Measurements from ENCODE around the gene LCTL. TPM values are rescaled to one million over a fixed set of nuclear protein-coding genes. Genes with fewer than 3 reads are reported as not detected.
A peak's percentile ranks its signal among the peaks of the same experiment; 100 is the strongest.

Gene LCTL
- total RNA-seq, 1 experiment from 2014 or later = not detected

- H3K36me3 ChIP-seq (ENCODE audit: control insufficient read depth, insufficient read depth, low read length) = peaks cover 51% of the 10 kb centered on the region
- H3K9me3 ChIP-seq (ENCODE audit: control insufficient read depth, insufficient read depth, low read depth, low read length) = no peaks in the 10 kb centered on the region
- DNase-seq (ENCODE audit: low read depth, low spot score) (no peak), ATAC-seq (peak; percentile 53)
- POLR2A ChIA-PET = interaction anchor here (0.5 to 0.6 kb wide), 2 partner anchors 122 to 591 kb away, joined by 3 to 4 read pairs; no protein-coding TSS in a partner anchor
- TF ChIP-seq TCF7L2 (IDR thresholded peaks at IDR 0.05; ENCODE audit: low read depth, low read length) = no peak
- peaks cover 26% of the 10 kb centered on the region for H3K4me1 ChIP-seq (ENCODE audit: control insufficient read depth, insufficient read depth, low read length)
- H3K4me3 ChIP-seq (ENCODE audit: low read depth in 2 of 2, low read length in 2 of 2) = peak overlapping the region; percentile 100
- no peaks in the 10 kb centered on the region for H3K27me3 ChIP-seq (ENCODE audit: control insufficient read depth, insufficient read depth, low read length)
- no TSS peak for BruUV-seq (replicated peaks)
- intact Hi-C loops (cut with micrococcal nuclease; ENCODE audit: unreplicated experiment) (no loop called here), in situ Hi-C loops (cut with HindIII; ENCODE audit: low pct_unique_long_range_greater_than_20kb, low sequenced_read_pairs) (no loop called here)
- CTCF ChIA-PET = interaction anchor here (1.0 kb wide), 1 partner anchor 61 kb away, joined by 3 read pairs; no protein-coding TSS in a partner anchor
- peak overlapping the region; percentile 100 for H3K27ac ChIP-seq (ENCODE audit: low read length)
Observed at GRCh38 chr15:66505430-66505811, 60.4 kb downstream of the LCTL start.

- DNase-seq (ENCODE audit: low read depth, low spot score) = peak; percentile 82
- CTCF ChIA-PET = interaction anchor here (1.0 kb wide), 1 partner anchor 62 kb away, joined by 3 read pairs; no protein-coding TSS in a partner anchor
- H3K9me3 ChIP-seq (ENCODE audit: control insufficient read depth, insufficient read depth, low read depth, low read length) = no peaks in the 10 kb centered on the region
Observed at GRCh38 chr15:66504563-66505429, 61.0 kb downstream of the LCTL start, which contains the start of the genes RPL4 and ZWILCH. RPL4 (minus strand) TSS chr15:66504855; CDS start chr15:66504790, 65 bp downstream. ZWILCH (plus strand) TSS chr15:66505326; CDS start chr15:66505339, 13 bp downstream.

More at GRCh38 chr15:66504563-66505429, 61.0 kb downstream of the LCTL start, which contains the start of the genes RPL4 and ZWILCH:
- peak within 1 kb of the TSS; percentile 100 for H3K27ac ChIP-seq (ENCODE audit: low read length)
- TF ChIP-seq TCF7L2 (IDR thresholded peaks at IDR 0.05; ENCODE audit: low read depth, low read length) (peak; percentile 53; the same call in 1 of the 2 replicates), SIN3A (IDR thresholded peaks at IDR 0.05; ENCODE audit: borderline replicate concordance, insufficient read depth, low read depth, low read length) (peak; percentile 97), CTCF (IDR thresholded peaks at IDR 0.05) (no peak), REST (IDR thresholded peaks at IDR 0.05; ENCODE audit: insufficient read depth in 1 of 2, low read depth in 2 of 2, low read length in 1 of 2) (peak in 1 of 2 experiments; percentile 17; a peak in 2 of 4 replicates), POLR2AphosphoS5 (IDR thresholded peaks at IDR 0.05; ENCODE audit: low read depth, low read length) (peak; percentile 98)
- peak; percentile 92 for ATAC-seq
- H3K4me3 ChIP-seq (ENCODE audit: low read depth in 2 of 2, low read length in 2 of 2) = peak within 1 kb of the TSS; percentile 100
- BruUV-seq (replicated peaks) = no TSS peak
- in situ Hi-C loops (cut with HindIII; ENCODE audit: low pct_unique_long_range_greater_than_20kb, low sequenced_read_pairs) = no loop called here
- peaks cover 58% of the 10 kb centered on the region for H3K36me3 ChIP-seq (ENCODE audit: control insufficient read depth, insufficient read depth, low read length)
- intact Hi-C loops (cut with micrococcal nuclease; ENCODE audit: unreplicated experiment) = no loop called here
- POLR2A ChIA-PET = interaction anchor here (0.5 to 0.6 kb wide), 2 partner anchors 121 to 591 kb away, joined by 3 to 4 read pairs; no protein-coding TSS in a partner anchor
- no peaks in the 10 kb centered on the region for H3K27me3 ChIP-seq (ENCODE audit: control insufficient read depth, insufficient read depth, low read length)
- peaks cover 32% of the 10 kb centered on the region for H3K4me1 ChIP-seq (ENCODE audit: control insufficient read depth, insufficient read depth, low read length)
